Brain microvascular endothelial cell (primary cell): ENCODE results near the gene DICER1.

Experiments
- DNase-seq: peaks from one replicate; pipeline ENCODE4 v3.0.0-alpha.2; 2020
- H3K27ac ChIP-seq: fragments of 250-450 bp; sonication (Bioruptor Pico); 2 replicates; pipeline ENCODE4 v1.5.1; 2020; ENCODE audit warnings: mild to moderate bottlenecking, moderate library complexity
- H3K27me3 ChIP-seq: fragments of 250-450 bp; sonication (Bioruptor Pico); replicated peaks from 2 replicates; pipeline ENCODE4 v1.5.1; 2020; ENCODE audit warnings: mild to moderate bottlenecking
- H3K36me3 ChIP-seq: fragments of 250-450 bp; sonication (Bioruptor Pico); replicated peaks from 2 replicates; pipeline ENCODE4 v1.5.1; 2020; ENCODE audit warnings: mild to moderate bottlenecking
- H3K4me3 ChIP-seq: 2 replicates; pipeline ENCODE4 v1.5.1; 2011; ENCODE audit warnings: low read depth, mild to moderate bottlenecking, control low read depth, low read length, moderate library complexity
- CTCF ChIP-seq: IDR thresholded peaks from 2 replicates; pipeline ENCODE4 v1.5.1; 2011; ENCODE audit warnings: low read depth, mild to moderate bottlenecking, moderate library complexity, low read length, control low read depth, inconsistent platforms; ENCODE audit errors: missing control alignments
- in situ Hi-C: cut with HindIII; loops from 2 replicates; pipeline ENCODE4 v1.10.0; 2017; ENCODE audit warnings: low sequenced_read_pairs, low pct_ligation_motif_present

DICER1 gene

GRCh38 chr14:95113476-95113875 lies 43.9 kb downstream of the DICER1 start:
- in situ Hi-C loops = no loop called here
- no peak overlapping the region for H3K27ac ChIP-seq
- H3K4me3 ChIP-seq = no peak overlapping the region
- H3K27me3 ChIP-seq = no peaks in the 10 kb centered on the region
- H3K36me3 ChIP-seq = peaks cover 23% of the 10 kb centered on the region
- no peak for TF ChIP-seq CTCF
- DNase-seq = no peak

- in situ Hi-C loops = no loop called here
- Histone ChIP-seq H3K27me3 (no peaks in the 10 kb centered on the region), H3K36me3 (peaks cover 34% of the 10 kb centered on the region), H3K4me3 (no peak overlapping the region), H3K27ac (no peak overlapping the region)
- no peak for TF ChIP-seq CTCF
- DNase-seq = no peak
Measured at GRCh38 chr14:95111507-95112164, 45.7 kb downstream of the DICER1 start.

- Histone ChIP-seq H3K27me3 (no peaks in the 10 kb centered on the region), H3K4me3 (no peak overlapping the region), H3K36me3 (peaks cover 34% of the 10 kb centered on the region), H3K27ac (no peak overlapping the region)
- no peak for TF ChIP-seq CTCF
- no peak for DNase-seq
- in situ Hi-C loops = no loop called here
Measured at GRCh38 chr14:95110178-95110577, 47.2 kb downstream of the DICER1 start.

GRCh38 chr14:95107711-95108110 lies 49.6 kb downstream of the DICER1 start:
- DNase-seq = no peak
- no peak for TF ChIP-seq CTCF
- H3K4me3 ChIP-seq = no peak overlapping the region
- in situ Hi-C loops = no loop called here
- no peaks in the 10 kb centered on the region for H3K27me3 ChIP-seq
- H3K27ac ChIP-seq = no peak overlapping the region
- peaks cover 47% of the 10 kb centered on the region for H3K36me3 ChIP-seq

GRCh38 chr14:95106971-95107370 lies 50.4 kb downstream of the DICER1 start:
- Histone ChIP-seq H3K36me3 (peaks cover 54% of the 10 kb centered on the region), H3K27me3 (no peaks in the 10 kb centered on the region)

More at GRCh38 chr14:95106971-95107370, 50.4 kb downstream of the DICER1 start:
- DNase-seq = no peak
- TF ChIP-seq CTCF = no peak
- in situ Hi-C loops = no loop called here
- H3K27ac ChIP-seq = no peak overlapping the region
- H3K4me3 ChIP-seq = no peak overlapping the region
